Body of pancreas (tissue), 4 donors: Measurements from ENCODE around the gene KIAA1217.

Experiments
- POLR2A ChIP-seq, 3 donors: fragments of 450-650 bp; IDR thresholded peaks; one replicate each; pipeline ENCODE4 v1.6.1; 2016; ENCODE audit warnings: antibody characterized with exemption in 3 of 3, mild to moderate bottlenecking in 2 of 3
- TF ChIP-seq, protein P1 (sequence below), 7 experiments: fragments of 450-650 bp in 4 of 7; fragments of 200-600 bp in 3 of 7; sonication (generic) in 3 of 7; IDR thresholded peaks; one replicate each; pipeline ENCODE4 v1.5.1; 2016 to 2019; ENCODE audit warnings: antibody characterized with exemption in 7 of 7

DNA sequence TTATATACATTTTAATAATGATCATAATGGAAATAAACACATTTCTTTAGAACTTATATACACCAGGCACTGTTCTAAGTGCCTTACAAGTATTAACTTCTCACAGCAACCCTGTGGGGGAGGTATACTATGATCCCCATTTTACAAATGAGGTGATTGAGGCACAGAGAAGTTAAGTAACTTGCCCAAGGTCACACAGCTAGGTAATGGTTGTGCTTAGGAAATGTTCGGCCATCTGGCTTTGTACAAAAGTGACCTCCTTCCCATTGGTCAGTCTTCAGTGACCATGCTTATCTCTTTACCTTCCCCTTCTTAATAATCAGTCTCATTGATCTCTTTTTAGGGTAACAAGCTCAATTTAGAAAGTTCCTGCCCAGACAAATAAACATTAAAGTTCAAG lies 158.8 kb downstream of the KIAA1217 start:
- TF ChIP-seq, protein P1, sequence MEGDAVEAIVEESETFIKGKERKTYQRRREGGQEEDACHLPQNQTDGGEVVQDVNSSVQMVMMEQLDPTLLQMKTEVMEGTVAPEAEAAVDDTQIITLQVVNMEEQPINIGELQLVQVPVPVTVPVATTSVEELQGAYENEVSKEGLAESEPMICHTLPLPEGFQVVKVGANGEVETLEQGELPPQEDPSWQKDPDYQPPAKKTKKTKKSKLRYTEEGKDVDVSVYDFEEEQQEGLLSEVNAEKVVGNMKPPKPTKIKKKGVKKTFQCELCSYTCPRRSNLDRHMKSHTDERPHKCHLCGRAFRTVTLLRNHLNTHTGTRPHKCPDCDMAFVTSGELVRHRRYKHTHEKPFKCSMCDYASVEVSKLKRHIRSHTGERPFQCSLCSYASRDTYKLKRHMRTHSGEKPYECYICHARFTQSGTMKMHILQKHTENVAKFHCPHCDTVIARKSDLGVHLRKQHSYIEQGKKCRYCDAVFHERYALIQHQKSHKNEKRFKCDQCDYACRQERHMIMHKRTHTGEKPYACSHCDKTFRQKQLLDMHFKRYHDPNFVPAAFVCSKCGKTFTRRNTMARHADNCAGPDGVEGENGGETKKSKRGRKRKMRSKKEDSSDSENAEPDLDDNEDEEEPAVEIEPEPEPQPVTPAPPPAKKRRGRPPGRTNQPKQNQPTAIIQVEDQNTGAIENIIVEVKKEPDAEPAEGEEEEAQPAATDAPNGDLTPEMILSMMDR (IDR thresholded peaks at IDR 0.05) = no peak
- TF ChIP-seq POLR2A (IDR thresholded peaks at IDR 0.05) = no peak
